Ramos (cell line): ENCODE results near the gene ANKRD60.

Source experiments
- in situ Hi-C: fragments of 300-500 bp; cut with MboI; formaldehyde crosslinking; loops from one replicate; pipeline ENCODE4 v1.14.3; 2022; ENCODE audit warnings: low sequenced_read_pairs; ENCODE audit not compliant: unreplicated experiment

Gene ANKRD60

GRCh38 chr20:58199469-58199868 is 29.0 kb downstream of the ANKRD60 start:
- in situ Hi-C loops, result no loop called here

DNA sequence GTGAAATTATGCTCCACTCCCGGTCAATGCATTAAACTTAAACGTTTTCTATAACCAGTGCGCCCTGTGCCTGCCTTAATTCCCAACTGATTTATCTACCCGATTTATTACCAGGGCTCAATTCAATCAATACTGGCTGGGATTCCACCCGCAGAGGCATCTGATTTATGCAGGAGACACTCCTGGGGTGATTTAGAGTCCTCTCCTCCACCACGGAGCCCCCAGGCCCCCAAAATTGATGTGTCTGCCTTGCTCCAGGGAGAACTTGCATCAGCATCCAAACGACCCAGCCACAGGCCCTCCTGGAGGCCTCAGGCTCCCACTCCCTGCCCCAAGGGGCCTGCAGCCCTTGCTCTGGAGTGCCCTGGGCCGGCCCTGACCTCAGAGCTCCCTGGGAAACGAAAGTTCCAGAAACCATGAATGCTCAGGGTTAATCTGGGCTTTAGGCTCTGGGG is 29.5 kb downstream of the ANKRD60 start:
- in situ Hi-C loops, result no loop called here

DNA sequence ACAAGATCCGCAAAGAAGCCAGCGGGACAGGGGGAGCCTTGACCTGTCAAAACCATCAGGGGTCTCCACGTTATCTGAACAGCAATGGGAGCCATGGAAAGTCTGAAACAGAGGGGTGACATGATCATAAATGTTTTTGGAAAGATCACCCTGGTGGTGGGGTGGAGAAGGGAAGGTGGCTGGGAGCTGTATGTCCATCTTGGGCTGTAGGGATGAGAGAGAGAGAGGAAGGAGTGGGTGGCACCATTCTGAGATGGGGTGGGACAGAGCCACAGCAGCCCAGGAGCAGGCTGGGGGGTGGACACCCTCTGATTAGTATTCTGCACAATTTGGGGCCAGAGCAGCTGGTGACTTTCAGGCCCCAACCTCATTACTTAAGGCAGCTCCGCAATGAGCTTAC is 30.1 kb downstream of the ANKRD60 start:
- in situ Hi-C loops, result no loop called here

GRCh38 chr20:58197185-58197469 is 31.3 kb downstream of the ANKRD60 start:
- in situ Hi-C loops, result no loop called here

- in situ Hi-C loops, result no loop called here
These were observed 31.9 kb downstream of the ANKRD60 start for GRCh38 chr20:58196402-58197184.

DNA sequence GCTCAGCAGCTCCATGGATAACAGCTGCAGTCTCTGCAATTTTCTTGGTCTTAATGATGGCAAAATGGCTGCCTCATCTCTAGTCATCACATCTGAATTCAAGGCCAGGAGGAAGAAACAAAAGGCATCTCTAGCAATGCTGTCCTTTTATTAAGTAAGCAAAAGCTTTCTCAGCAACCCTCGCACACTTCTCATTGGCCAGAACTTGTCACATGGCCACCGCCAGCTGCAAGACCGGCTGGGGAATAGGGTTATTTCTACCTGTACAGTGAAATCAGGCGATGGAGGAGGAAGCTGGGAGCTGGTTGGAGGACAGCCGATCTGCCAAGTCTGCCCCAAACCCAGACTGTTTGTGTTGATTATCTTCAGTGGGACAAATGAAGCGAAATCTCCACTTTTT is 33.4 kb downstream of the ANKRD60 start:
- in situ Hi-C loops, result no loop called here

GRCh38 chr20:58194175-58194791 is 34.2 kb downstream of the ANKRD60 start:
- in situ Hi-C loops, result no loop called here

GRCh38 chr20:58192567-58192966 is 35.9 kb downstream of the ANKRD60 start:
- in situ Hi-C loops, result no loop called here

DNA sequence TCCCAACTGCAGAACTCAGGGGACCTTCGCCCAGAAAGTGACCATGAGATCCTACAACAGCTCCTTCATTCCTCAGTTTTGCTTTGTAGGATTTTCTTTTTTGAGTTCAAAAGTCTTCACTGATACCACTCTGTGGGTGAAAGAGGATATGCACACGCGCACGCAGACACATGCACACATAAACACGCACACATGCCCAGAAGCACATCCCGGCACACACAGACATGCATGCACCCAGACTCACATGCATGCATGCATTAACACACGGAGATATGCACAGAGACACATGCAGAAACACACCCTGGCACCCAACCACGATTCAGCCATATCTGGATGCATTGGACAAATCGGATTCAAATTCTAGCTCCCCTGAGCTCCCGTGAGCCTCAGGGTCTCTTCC is 36.4 kb downstream of the ANKRD60 start:
- in situ Hi-C loops, result no loop called here

GRCh38 chr20:58188527-58188926 is 39.9 kb downstream of the ANKRD60 start:
- in situ Hi-C loops, result no loop called here

- in situ Hi-C loops, result loop anchor here (5.0 kb wide), 1 partner anchor 593 kb away; no protein-coding TSS in a partner anchor
These were observed 43.5 kb downstream of the ANKRD60 start for GRCh38 chr20:58184984-58185383.

DNA sequence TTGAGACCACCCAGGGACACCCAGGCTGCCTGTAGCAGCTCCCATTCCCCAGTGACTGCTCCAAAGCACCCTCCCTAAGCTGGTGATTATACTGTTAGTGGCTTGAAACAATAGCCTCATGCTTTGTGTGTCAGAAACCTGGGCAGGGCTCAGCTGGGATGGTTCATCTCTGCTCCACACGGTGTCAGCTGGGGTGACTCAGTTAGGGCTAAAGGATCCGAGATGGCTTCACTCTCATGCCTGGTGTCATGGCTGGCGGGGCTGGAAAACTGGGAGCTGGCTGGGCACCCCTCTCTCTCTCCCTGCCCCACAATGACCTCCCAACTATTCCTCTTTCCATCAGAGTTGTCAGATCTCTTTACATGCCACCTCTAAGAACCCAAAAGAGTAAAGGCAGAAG is 44.4 kb downstream of the ANKRD60 start:
- in situ Hi-C loops, result loop anchor here (5.0 kb wide), 1 partner anchor 592 kb away; no protein-coding TSS in a partner anchor

DNA sequence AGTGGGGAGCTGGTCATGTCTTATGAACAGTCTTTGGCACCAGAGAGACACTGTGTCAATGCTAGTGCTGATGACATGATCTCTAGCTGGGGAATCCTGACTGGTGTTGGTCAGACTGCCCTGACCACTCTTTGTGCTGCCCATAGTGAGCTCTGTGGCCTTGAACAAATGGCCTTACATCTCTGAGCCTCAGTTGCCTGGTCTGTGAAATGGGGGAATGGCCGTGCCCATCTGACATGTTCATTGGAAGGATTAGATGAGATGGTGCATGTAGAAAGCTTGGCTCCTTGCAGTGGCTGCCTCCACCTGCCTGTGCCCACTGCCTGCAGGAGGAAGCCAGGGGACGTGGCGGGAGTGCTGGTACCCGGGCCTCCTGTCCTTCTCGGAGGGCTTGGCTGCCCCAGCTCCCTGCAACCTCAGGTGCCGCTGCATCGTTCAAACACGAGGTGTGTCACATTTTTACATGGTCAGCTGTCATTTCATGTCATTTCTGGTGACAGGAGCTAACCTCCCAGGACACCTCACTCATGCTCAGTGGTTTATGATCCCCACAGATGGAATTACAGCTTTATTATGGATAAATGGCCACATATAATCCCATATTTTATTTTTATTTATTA is 45.8 kb downstream of the ANKRD60 start:
- in situ Hi-C loops, result loop anchor here (5.0 kb wide), 1 partner anchor 590 kb away; no protein-coding TSS in a partner anchor

GRCh38 chr20:58179432-58180099 is 48.9 kb downstream of the ANKRD60 start:
- in situ Hi-C loops, result loop anchor here (5.0 kb wide), 1 partner anchor 587 kb away; no protein-coding TSS in a partner anchor

GRCh38 chr20:58179083-58179431 is 49.4 kb downstream of the ANKRD60 start:
- in situ Hi-C loops, result no loop called here

DNA sequence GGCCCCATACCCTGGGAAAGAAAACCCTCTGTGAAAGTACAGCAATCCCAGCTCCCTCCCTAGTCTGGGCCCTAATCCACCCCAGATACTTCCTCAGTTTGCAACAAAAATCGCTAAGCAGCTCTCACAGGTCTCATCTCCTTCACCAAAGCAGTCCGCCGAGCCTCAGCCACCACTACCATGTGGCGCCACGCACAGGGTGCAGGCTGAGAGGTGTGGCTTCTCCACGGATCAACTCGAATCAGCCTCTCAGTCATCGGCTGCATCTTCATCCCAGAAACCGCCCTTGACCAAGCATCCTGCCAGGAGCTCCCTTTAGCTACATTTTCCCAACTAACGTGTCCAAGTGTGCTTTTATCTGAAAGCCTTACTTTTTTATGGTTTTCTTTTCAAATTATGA is 50.7 kb downstream of the ANKRD60 start:
- in situ Hi-C loops, result no loop called here

GRCh38 chr20:58175836-58176235 is 52.6 kb downstream of the ANKRD60 start:
- in situ Hi-C loops, result no loop called here

- in situ Hi-C loops, result no loop called here
These were observed 53.0 kb downstream of the ANKRD60 start for GRCh38 chr20:58175425-58175824.

- in situ Hi-C loops, result no loop called here
These were observed 53.7 kb downstream of the ANKRD60 start for GRCh38 chr20:58174708-58175280.

DNA sequence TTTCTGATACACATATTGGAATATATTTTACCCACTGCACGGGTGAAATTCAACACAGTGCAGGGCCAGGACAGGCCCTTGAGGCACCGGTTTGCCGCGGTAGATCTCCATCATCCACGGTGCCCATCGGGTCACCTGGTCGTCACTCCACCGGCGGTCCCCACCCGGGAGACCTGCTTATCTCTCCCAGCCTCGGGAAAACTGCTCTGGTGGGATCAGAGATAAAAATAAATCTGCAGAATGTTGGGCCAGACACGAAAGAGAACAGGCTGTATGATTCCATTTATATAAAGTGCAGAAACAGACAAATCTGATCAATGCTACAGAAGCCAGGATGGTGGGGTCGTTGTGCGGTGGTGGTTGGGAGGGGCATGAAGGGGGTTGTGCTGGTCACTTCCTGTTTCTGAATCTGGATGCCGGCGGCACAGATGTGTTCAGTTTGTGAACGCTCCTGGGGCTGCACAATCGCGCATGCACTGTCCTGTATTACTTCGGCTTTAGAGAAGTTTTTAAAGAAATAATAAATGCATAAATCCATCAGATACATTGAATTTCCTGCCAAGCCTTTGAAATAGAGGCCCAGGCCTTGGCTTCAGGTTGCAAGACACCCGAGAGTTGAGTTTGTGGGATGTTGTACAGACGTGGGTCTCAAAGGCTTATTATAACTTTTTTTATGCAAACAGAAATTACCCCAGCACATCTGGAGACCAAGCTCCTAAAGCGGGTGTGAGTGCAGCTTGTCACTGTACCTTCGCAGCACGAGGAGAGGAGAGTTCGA is 54.3 kb downstream of the ANKRD60 start:
- in situ Hi-C loops, result no loop called here
